Measurements from ENCODE around the gene SH3BGR.
A peak's percentile ranks its signal among the peaks of the same experiment; 100 is the strongest.

Gene SH3BGR

DNA sequence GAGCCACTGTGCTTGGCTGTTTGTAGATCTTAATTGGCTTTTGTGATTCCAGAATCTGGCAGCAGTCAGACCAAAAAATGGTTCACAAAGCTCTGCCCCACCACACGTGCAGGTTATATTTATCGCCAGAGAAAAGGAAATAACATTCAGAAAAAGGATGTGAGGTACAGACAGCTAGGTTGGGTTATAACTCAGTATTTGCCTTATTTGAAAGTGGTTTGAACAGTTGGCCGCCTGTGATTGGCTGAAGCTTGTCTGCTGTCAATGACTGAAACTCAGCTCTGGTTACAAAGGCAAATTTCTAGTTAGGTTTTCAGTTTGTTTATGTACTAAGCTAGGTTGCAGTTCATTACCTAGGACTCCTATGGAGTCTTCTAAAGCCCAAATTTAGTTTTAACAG is 9.6 kb downstream of the SH3BGR start:
- DNase-seq: peak; percentile 25

GRCh38 chr21:39463308-39463707 is 11.5 kb downstream of the SH3BGR start:
- DNase-seq: no peak

GRCh38 chr21:39466584-39466983 is 14.8 kb downstream of the SH3BGR start:
- no peak for DNase-seq

GRCh38 chr21:39467746-39468145 is 16.0 kb downstream of the SH3BGR start:
- DNase-seq: no peak

DNA sequence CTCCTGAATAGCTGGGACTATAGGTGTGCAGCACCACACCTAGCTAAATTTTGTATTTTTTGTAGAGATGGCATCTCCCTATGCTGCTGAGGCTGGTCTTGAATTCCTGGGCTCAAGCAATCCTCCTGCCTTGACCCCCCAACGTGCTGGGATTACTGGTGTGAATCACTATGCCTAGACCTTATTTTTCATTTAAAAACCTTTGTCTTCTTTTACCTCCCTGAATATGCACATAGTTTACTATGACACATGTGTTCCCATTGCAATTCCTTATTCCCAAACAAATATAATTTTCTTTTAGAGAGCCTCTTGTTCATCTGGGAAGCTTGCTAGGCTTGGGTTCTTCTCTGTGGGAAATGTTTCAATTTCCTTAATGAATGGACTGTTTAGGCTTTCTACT is 16.8 kb downstream of the SH3BGR start:
- DNase-seq: no peak

DNA sequence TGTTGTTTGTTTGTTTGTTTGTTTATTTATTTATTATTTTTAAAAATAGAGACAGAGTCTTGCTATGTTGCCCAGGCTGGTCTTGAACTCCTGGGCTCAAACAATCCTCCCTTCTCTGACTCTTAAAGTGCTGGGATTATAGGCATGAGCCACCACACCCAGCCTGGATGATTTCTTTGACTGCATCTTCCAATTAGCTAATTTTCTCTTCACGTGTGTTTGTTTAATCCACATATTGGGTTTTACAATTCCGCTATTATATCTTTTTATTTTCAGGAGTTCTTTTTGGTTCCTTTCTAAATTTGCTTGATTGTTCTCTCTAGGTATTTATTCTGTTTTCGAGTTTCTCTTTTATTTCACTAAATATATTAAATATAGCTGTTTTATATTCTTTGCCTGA is 19.8 kb downstream of the SH3BGR start:
- DNase-seq: no peak

DNA sequence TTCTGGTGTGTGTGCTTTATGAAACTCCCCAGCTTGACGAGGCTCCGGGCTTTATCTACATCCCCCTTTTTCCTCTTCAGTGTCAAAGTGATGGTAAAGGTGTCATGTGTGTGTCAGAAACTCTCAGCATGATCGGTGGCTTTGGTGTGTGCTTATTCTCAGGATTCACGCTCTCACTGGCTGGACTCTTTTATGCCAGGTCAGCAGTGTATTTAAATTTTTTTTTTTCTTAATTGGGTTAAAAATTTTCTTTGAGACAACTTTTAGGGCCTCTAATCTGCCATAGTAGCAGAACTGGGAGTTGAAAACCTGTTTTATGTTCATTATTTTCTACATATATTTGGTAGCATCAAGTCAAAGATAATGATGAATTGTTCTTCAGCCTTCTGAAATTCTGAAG is 21.0 kb downstream of the SH3BGR start:
- no peak for DNase-seq

GRCh38 chr21:39474611-39475010 is 22.8 kb downstream of the SH3BGR start:
- DNase-seq: no peak

- no peak for DNase-seq
These were observed 27.5 kb downstream of the SH3BGR start for GRCh38 chr21:39479164-39479813.

DNA sequence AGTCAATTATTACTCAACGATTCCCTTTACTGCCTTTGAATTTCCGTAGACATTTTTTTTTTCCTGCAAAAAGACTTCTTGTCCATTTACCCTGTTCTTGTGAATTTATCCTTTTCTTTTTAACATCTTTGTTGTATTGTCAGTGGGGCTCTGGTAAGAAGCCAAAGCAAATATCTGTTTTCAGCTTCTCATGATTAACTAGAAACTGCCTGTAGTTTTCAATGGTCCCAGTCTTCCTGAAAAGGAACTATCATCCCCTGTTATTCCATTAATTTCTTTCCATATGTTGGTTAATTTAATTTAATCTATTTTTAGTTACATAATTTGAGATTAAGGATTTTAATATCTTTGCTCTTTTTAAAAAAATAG is 28.0 kb downstream of the SH3BGR start:
- DNase-seq: no peak

DNA sequence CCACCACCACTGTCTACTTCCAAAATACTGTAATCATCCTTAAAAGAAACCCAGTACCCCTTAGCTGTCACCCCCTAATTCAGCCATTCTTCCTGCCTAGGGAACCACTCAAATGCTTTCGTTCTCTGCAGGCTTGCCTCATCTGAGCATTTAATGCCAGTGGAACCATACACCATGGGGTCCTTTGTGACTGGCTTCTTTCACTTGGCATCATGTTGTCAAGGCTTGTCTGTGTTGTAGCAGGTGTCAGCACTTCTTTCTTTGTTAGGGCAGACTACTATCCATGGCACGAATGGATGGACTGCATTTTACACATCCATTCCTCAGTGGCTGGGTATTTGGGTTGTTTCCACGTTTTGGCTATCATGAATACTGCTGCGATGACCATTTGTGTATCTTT is 28.5 kb downstream of the SH3BGR start:
- no peak for DNase-seq

DNA sequence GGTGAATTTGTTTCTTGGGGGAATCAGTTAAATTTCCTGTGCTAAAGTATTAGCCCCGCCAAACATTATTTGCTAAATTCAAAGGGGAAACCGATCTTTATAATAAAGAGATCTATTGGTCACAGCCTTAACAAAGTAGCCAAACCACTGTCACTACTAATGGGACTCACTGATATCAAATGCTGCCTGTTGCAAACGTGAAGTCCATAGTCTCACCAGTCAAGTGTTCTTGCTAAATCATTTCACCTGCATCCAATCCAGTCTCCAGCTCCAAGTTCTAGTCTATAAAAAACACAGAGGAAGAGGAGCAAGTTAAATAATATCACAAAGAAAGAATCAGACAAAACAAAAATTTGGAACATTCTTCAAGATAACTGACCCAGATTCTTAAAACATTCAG is 30.1 kb downstream of the SH3BGR start:
- DNase-seq: no peak

GRCh38 chr21:39483917-39484316 is 32.1 kb downstream of the SH3BGR start:
- no peak for DNase-seq

DNA sequence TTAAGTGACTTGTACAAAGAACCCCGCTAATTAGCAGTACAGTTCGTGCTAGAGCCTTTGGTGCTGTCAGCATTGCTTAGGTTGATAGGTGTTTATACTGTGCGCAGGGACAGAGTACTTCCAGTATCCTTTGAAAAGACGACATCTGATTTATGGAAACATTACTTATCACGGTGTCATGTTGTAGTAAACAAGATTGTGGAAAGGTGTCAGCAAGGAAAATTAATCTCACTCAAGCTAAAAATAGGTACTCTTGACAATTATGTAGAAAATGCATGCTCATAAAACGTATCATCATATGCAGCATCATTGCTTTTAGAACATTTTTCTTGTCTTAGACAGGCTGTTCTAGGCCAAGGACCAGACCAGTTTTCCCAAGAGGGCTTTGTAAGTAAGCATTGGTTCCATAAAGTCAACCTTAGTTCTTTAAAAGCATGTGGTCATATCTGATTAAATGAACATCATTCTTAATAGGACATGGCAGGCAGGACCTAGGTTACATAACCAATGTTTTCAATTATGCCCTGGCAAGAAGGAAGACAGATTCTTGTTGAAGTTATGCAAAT is 33.0 kb downstream of the SH3BGR start:
- no peak for DNase-seq

DNA sequence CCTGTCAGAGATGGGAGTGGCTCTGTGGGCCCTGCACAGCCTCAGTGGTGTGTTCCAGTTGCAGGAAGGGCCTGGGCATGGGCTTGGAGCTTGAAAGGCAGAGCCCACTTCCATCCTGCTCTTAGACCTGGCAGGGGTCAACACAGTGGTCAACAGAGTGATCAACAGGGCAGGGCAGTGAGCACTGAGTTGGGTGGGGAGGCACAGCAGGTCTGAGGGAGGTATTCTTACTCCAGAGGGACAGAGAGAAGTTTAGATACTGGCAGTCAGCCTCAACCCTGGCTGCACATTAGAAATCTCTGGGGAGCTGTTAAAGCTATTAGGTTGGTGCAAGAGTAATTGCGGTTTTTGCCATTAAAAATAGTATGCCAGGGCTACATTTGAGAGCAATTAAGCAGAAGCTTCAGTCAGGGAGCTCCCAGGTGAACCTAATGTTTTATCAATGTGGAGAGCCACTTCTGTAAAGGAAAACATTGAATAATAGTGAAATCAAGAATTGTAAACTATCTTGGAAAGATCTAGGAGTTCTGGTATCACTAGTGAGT is 37.7 kb downstream of the SH3BGR start:
- no peak for DNase-seq

DNA sequence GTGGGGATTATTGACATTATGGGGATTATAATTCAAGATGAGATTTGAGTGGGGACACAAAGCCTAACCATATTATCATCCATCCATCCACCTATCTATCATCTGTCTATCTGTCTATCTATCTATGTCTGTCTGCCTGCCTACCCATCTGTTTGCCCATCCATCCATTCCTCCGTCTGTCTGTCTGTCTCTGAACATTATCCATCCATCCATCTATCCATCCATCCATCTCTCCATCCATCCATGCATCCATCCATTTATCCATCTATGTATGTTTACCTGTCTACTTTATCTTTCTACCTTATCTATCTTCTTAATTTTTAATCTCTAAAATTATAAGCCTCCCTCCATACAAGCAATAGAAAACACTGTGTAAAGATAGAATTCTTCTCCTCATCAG is 47.4 kb downstream of the SH3BGR start:
- no peak for DNase-seq

DNA sequence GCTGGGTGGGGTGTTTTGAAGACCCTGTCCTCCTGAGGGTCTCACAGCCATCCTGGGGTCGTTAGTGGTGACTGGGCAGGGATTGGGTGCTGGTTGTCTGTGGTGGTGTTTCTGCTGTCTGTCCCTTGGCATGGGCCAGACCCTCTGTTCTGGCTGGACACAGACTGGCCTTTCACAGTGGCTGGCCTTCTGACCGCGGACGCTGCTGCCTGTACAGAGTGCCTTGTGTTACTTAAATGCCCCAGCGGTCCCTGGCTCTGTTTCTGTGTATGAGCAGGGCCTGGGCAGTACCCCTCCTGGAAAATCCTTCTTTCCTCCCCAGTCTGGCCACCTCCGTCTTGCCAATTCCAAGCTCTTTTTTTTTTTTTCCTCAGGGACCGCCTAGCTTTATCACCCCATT is 50.9 kb downstream of the SH3BGR start:
- no peak for DNase-seq

DNA sequence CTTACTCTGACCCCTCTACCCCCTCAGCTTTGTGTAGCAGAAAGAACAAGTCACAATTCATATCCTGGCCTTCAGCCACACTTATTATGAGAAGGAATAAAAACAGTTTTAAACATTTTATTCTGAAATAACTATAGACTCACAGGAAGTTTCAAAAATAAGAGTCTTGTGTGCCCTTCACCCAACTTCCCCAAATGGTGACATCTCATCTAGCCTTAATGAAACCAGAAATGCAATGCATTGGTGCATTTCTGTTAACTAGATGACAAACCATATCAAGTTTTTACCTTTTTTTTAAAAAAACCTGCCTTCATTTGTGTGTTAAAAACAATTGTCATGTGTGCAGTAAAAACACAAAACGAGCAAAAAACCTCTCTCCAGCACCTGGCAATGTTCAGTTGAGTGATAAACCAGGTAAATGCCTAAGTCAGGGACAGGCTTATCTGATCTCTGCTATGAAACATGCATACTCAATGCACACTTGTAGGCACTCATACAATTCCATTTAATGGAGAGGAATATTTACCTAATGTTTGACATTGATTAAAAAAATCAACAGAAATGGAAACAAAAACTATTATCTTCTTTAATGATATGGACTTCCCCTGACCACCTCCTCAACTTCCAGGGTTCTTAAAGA is 51.5 kb downstream of the SH3BGR start:
- no peak for DNase-seq

DNA sequence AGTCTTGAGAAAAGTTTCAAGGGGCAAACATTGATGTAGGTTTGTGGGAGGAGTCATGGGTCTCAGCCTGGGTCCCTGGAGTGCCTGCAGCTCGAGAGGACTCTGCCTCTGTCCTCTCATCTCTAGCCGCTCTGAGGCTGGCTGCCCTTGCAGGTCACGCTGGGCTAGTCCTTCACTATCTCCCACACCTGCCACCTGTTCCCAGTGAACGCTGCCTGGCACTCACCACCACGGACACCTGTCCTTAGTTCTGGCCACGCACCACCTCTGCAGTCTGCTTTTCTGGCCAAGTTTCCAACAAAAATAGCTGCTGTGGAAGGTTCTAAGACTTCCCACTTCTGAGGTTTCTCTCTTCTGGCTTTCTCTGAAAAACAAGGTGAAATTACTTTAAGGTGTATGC is 52.5 kb downstream of the SH3BGR start:
- no peak for DNase-seq

DNA sequence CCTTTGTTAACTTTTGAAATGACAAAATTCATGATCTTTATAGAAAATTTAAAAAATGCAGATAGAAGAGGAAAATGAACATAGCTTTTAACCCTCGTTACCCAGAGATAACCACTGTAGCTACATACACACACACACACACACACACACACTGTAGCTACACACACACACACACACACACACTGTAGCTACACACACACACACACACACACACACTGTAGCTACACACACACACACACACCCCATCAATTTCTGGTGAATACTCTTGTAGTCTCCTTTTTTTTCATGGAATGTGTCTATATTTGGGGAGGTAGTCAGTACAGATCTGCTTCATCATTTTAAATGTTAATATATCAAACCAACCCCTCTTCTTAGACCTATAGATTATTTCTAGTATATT is 58.5 kb downstream of the SH3BGR start:
- DNase-seq: no peak

- DNase-seq: no peak
These were observed 59.3 kb downstream of the SH3BGR start for GRCh38 chr21:39511102-39511501.

DNA sequence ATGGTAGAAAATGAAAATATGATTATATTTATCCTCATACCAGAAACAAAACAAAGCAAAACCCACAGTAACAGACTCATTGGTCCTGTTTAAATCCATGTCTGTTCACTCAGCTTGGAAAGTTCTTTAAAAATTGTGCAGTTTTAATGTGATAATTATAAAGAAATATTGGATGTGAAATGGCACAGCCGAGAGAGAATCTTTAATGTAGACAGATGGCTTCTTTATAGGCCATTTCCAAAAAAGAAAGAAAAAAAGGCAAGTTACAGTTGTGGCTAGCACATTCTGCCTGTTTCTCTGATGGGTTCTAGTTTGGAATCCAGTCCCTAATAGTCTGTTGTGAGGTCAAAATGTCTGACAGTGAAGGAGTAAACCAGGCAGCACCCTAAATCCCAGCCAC is 62.0 kb downstream of the SH3BGR start:
- no peak for DNase-seq

- no peak for DNase-seq
These were observed 64.1 kb downstream of the SH3BGR start for GRCh38 chr21:39515684-39516472.

All from OCI-M1 (cell line).